Stimulated activated memory B cell treated with anti-CD40 and anti-IgM and Interleukin-4, amounts not matched to agents 10 μg/mL and 1 μg/mL and 100 μg/mL, for 72 hours (primary cell): ENCODE results near the gene CASQ2.
A peak's percentile ranks its signal among the peaks of the same experiment; 100 is the strongest.

Experiments
- ATAC-seq: fragments of 150-1000 bp; cut with Tn5 transposase; 2 replicates; pipeline ENCODE4 v1.10.0; 2021
- H3K27ac Mint-ChIP-seq: one replicate; pipeline ENCODE4 v1.8.0; 2022; ENCODE audit warnings: mild to moderate bottlenecking, mixed read lengths
- H3K27me3 Mint-ChIP-seq: one replicate; pipeline ENCODE4 v1.8.0; 2022; ENCODE audit warnings: mixed read lengths
- H3K36me3 Mint-ChIP-seq: one replicate; pipeline ENCODE4 v1.8.0; 2022; ENCODE audit warnings: mixed read lengths
- H3K4me1 Mint-ChIP-seq: one replicate; pipeline ENCODE4 v1.8.0; 2022; ENCODE audit warnings: mixed read lengths
- H3K4me3 Mint-ChIP-seq: one replicate; pipeline ENCODE4 v1.8.0; 2022; ENCODE audit warnings: mild to moderate bottlenecking, moderate library complexity, mixed read lengths
- H3K9me3 Mint-ChIP-seq: one replicate; pipeline ENCODE4 v1.8.0; 2022; ENCODE audit warnings: mixed read lengths

CASQ2 gene

DNA sequence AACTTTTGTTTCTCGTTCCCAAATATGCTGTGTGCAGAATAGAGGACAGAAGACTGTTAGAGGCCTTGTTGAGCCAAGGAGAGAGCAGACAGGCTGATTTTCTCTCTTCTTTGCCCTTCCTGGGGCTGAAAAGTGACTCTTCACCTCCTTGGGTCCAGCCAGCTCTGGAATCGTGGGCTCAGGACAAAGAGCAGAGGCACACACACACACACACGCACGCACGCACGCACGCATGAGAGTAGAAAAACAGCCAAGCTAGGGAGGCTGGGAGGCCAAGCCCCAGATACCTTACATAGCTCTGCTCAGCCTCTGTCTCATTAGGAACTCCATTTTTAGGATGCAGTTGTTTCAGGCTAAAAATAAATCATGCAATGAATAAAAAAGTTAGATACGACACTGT lies at the start of gene CASQ2:
Gene CASQ2, minus strand, starts transcription at position 166 of the 400 bp plus-strand sequence. CDS start 173 bp downstream, outside the sequence.
- Mint-ChIP-seq H3K4me1 (no peaks in the 10 kb centered on the region), H3K36me3 (no peaks in the 10 kb centered on the region), H3K27ac (no peak within 1 kb of the TSS), H3K9me3 (no peaks in the 10 kb centered on the region), H3K4me3 (no peak within 1 kb of the TSS), H3K27me3 (peaks cover 26% of the 10 kb centered on the region)
- ATAC-seq: no peak

DNA sequence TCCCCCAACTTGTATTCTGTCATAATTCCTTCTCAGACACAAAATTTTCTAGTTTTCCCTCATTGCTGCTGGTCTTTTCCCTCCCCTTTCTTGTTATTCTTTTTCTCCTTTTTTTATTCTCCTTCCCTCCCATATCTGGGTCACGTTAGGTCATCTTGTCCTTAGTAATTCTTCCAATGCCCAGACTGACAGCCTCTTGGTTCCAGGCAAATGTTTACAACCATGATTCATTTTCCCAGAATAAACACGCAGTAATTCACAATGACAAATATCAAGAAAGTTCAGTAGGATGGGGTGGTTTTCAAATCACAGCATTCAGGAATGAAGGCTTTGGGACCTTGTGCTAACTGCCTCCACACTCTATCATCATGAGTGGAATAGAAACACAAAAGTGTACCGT lies 47.2 kb upstream of the CASQ2 start:
- Mint-ChIP-seq H3K36me3 (no peaks in the 10 kb centered on the region), H3K27me3 (peaks cover 12% of the 10 kb centered on the region), H3K9me3 (no peaks in the 10 kb centered on the region), H3K4me1 (no peaks in the 10 kb centered on the region), H3K4me3 (no peak overlapping the region), H3K27ac (no peak overlapping the region)
- no peak for ATAC-seq

DNA sequence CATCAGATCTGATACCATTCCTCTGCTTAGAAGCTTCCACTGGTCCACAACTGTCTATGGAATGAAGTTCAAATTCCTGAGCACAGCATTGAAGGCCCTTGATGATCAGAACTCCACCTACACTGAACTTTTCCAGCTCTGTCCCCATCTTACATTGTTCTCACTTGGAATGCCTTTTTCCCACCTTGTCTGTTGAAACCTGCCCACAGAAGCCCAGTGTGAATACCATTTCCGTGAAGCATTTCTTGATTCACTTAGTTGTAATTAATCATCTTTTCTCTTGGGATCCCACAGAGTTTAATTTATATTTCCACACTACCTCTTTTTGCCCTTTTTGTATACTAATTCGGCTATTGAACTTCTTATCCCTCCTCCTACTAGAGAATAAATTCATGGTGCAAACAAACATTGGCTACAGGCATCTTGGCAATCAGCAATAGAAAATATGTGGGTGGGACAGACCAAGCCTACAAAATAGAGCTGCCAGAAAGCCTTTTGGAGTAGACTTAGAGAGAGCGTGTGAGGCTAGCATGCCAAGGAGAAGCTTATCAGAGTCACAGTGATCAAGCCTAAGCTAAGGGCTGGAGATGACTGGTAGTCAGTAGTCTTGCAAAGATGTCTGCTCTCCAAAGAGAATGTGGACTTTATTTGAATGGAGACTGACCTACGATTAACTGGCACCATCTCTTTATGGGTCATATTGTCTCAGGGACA lies 46.3 kb upstream of the CASQ2 start:
- H3K9me3 Mint-ChIP-seq: no peaks in the 10 kb centered on the region
- ATAC-seq: no peak
- no peak overlapping the region for H3K27ac Mint-ChIP-seq
- no peak overlapping the region for H3K4me3 Mint-ChIP-seq
- no peaks in the 10 kb centered on the region for H3K36me3 Mint-ChIP-seq
- H3K4me1 Mint-ChIP-seq: no peaks in the 10 kb centered on the region
- peaks cover 12% of the 10 kb centered on the region for H3K27me3 Mint-ChIP-seq

DNA sequence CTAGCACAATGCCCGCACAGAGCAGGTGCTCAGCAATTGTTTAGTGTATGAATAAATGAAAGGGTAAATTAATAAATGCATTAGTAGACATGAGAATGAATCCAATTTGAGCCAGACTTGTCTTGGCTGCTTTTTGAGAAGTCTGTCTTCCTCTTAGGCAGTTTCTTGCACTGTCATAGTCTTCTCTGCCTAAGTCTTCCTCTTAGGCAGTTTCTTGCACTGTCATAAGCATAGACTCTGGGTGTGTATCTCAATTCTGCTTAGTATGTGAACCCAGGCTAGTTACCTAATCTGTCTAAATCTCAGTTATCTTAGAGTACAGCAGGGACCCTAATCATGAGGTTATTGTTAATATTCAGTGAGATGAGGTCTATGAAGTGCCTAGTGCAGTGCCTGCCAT lies 45.2 kb upstream of the CASQ2 start:
- Mint-ChIP-seq H3K27ac (no peak overlapping the region), H3K4me1 (no peaks in the 10 kb centered on the region), H3K36me3 (no peaks in the 10 kb centered on the region), H3K27me3 (peaks cover 14% of the 10 kb centered on the region), H3K4me3 (no peak overlapping the region), H3K9me3 (no peaks in the 10 kb centered on the region)
- no peak for ATAC-seq

DNA sequence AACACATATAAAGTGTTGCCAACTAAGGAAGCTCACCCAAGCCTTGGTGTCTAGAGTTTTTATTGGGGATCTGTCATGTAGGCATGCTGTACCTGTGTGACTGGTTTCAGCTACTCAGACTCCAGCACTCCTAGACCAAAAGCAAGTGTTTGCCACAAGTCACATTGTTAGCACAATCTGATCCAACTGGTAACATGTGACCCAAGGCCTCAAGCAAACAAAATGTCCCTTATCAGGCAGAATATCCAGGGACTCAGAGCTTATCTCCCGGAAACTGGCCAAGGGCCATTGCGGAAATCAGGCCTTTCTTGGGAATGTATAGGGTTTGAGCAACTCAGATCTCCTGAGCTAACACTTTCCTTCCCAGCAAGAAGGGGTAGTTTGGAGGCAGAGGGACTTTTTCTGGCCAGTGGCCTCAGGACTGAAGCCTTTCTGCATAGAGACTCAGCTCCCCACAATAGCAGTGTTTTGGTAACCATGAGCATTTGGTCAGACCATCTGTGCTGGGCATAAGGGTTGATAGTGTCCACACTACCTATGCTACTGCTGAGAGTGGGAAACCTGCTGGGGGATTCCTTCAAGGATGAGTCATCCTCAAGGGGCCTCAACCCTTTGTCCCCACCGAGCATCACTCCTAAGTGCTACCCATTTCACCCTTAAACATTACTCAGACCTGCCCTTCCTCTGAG lies 42.8 kb upstream of the CASQ2 start:
- Mint-ChIP-seq H3K4me3 (no peak overlapping the region), H3K27me3 (peaks cover 23% of the 10 kb centered on the region), H3K4me1 (no peaks in the 10 kb centered on the region), H3K27ac (no peak overlapping the region), H3K36me3 (no peaks in the 10 kb centered on the region), H3K9me3 (no peaks in the 10 kb centered on the region)
- ATAC-seq: no peak

DNA sequence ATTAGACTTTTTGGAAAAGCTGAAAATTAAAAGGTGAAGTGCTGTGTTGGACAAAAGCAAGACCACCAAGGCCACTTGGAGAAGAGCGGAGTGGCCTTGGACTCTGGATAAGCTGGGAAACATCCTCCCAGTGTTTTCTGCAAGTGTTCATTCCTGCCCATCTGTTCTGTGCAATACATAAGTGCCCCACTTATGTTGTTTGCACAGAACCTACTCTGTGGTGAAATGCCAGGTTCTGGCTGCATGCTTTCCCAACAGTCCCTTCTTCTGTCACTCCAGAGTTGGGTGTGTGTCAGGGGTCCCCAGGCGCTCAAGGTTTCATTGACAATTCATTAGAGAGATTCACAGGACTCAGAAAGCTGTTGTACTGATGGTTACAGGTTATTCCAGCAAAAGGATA lies 42.1 kb upstream of the CASQ2 start:
- no peaks in the 10 kb centered on the region for H3K9me3 Mint-ChIP-seq
- H3K36me3 Mint-ChIP-seq: no peaks in the 10 kb centered on the region
- no peak overlapping the region for H3K4me3 Mint-ChIP-seq

DNA sequence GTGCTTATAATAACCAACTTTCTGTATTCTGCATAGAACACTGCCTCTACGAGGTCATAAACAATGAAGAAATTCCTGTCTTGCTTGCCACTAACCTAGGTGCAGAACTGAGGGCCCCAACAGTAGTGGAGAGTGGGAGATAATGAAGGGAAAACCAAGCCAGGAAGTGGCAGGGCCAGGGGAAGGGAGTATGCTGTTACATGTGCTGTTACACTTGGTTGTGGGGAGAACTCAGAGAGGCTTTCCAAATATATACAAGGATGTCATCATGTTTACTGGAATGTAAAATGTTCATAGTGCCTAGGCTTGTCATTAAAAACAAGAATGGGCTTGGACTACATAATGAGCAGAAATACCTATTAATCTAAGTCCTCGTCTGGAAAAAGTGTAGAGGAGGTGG lies 41.3 kb upstream of the CASQ2 start:
- no peak overlapping the region for H3K27ac Mint-ChIP-seq
- no peak overlapping the region for H3K4me3 Mint-ChIP-seq
- no peaks in the 10 kb centered on the region for H3K36me3 Mint-ChIP-seq
- peaks cover 23% of the 10 kb centered on the region for H3K27me3 Mint-ChIP-seq
- ATAC-seq: no peak
- no peaks in the 10 kb centered on the region for H3K9me3 Mint-ChIP-seq
- H3K4me1 Mint-ChIP-seq: no peaks in the 10 kb centered on the region

More for the DNA sequence above, 42.1 kb upstream of the CASQ2 start:
- H3K27me3 Mint-ChIP-seq: peaks cover 23% of the 10 kb centered on the region
- H3K4me1 Mint-ChIP-seq: no peaks in the 10 kb centered on the region
- no peak overlapping the region for H3K27ac Mint-ChIP-seq
- no peak for ATAC-seq

DNA sequence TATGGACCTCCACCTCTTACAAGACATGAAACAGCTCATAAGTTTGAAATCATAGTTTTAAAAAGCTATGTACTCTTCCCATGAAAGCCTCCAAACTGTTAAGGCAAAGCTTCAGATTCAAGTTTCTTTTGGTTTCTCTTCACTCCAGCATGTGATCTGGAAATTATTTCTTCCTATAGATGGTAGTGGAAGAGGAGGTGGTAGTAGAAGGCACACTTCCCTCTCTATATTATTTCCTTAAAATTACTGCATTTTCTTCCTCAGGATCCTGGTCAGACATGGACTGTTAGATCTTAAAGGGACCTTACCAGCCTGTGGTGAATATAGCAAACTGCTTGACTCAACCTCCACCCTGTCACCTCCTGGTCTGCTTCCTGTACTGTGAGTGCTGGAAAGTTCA lies 40.6 kb upstream of the CASQ2 start:
- Mint-ChIP-seq H3K4me3 (no peak overlapping the region), H3K9me3 (no peaks in the 10 kb centered on the region), H3K27ac (no peak overlapping the region), H3K4me1 (no peaks in the 10 kb centered on the region), H3K36me3 (no peaks in the 10 kb centered on the region), H3K27me3 (peaks cover 23% of the 10 kb centered on the region)
- ATAC-seq: no peak

DNA sequence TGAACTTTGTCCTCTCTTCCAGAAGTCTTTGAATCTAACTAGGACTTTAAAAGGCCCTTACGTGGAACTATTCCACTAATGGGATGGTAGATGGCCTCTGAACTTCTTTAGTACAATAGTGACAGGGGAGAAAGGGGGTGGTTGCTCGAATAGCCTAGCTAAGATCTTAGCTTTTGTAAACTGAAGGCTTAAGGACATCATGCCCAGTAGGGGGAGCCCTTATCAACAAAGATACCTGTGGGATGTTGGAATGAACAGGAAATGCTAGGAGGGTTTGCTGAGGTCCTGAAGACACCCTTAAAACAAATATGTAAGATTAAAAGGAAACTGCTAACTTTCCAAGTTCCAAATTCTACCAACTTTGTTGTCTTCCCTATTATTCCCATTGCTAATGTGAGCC lies 39.2 kb upstream of the CASQ2 start:
- Mint-ChIP-seq H3K36me3 (no peaks in the 10 kb centered on the region), H3K9me3 (no peaks in the 10 kb centered on the region), H3K4me1 (no peaks in the 10 kb centered on the region), H3K4me3 (no peak overlapping the region), H3K27me3 (peaks cover 12% of the 10 kb centered on the region), H3K27ac (no peak overlapping the region)
- ATAC-seq: peak; percentile 61

DNA sequence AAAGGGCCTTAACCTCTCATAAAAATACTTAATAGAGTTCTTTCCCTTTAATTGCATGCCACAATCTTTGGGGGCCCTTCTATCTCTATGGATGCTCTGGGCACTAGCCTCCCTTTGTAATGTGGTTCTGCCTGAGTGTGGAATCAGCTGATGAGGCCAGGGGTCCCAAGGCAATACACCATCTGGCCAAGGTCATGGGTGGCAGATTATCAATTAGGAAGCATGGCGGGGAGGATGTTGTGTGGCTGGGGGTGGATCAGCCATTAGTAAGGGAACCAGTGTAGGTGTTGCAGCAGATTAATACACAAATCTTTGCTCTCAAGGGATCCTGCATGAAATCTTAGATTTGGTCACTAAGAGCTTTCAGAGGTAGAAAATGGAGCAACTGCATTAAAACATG lies 37.1 kb upstream of the CASQ2 start:
- no peak overlapping the region for H3K4me3 Mint-ChIP-seq
- H3K27me3 Mint-ChIP-seq: peaks cover 18% of the 10 kb centered on the region
- no peaks in the 10 kb centered on the region for H3K4me1 Mint-ChIP-seq

DNA sequence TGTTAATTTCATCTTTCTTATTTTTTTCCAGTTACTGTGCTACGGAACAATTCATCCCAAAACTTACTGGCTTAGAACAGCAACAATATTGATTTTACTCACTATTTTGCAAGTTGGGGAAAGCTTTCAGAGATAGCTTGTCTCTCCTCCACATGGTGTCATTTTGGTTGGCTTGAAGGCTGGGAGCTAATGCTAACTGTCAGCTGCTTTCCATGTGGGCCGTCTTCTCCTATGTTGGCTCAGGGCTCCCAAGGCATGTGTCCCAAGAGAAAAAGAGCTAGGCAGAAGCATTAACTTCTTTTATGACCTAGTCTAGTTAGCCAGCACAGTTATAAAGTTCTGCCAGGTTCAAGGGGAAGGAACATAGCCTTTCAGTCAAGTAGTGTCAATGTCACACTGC lies 33.9 kb upstream of the CASQ2 start:
- no peaks in the 10 kb centered on the region for H3K9me3 Mint-ChIP-seq
- ATAC-seq: no peak
- peaks cover 9% of the 10 kb centered on the region for H3K27me3 Mint-ChIP-seq
- no peaks in the 10 kb centered on the region for H3K4me1 Mint-ChIP-seq
- H3K4me3 Mint-ChIP-seq: no peak overlapping the region
- no peak overlapping the region for H3K27ac Mint-ChIP-seq
- H3K36me3 Mint-ChIP-seq: no peaks in the 10 kb centered on the region

More for the DNA sequence above, 37.1 kb upstream of the CASQ2 start:
- no peaks in the 10 kb centered on the region for H3K9me3 Mint-ChIP-seq
- H3K36me3 Mint-ChIP-seq: no peaks in the 10 kb centered on the region
- H3K27ac Mint-ChIP-seq: no peak overlapping the region
- ATAC-seq: no peak

DNA sequence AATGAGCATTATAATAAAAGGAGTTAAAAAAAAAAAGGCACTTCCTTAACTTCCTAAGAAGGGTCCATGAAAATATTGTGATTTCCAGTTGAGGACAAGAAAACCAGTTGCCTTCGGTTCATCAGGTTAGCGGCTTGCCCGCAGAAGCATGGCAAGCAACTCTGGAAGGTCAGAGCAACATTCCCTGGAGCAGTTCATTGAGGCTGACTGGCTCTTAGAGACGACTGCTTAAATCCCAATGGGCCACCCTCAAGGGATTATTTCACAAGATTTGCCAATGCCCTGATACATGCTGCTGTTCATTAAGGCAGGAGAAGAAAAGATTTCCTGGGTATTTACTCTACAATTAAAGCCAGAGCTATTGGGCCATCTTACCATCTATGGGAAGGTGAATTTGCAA lies 29.0 kb upstream of the CASQ2 start:
- H3K36me3 Mint-ChIP-seq: no peaks in the 10 kb centered on the region
- ATAC-seq: no peak
- H3K9me3 Mint-ChIP-seq: no peaks in the 10 kb centered on the region
- H3K4me3 Mint-ChIP-seq: no peak overlapping the region
- peaks cover 38% of the 10 kb centered on the region for H3K27me3 Mint-ChIP-seq
- H3K4me1 Mint-ChIP-seq: no peaks in the 10 kb centered on the region
- no peak overlapping the region for H3K27ac Mint-ChIP-seq

DNA sequence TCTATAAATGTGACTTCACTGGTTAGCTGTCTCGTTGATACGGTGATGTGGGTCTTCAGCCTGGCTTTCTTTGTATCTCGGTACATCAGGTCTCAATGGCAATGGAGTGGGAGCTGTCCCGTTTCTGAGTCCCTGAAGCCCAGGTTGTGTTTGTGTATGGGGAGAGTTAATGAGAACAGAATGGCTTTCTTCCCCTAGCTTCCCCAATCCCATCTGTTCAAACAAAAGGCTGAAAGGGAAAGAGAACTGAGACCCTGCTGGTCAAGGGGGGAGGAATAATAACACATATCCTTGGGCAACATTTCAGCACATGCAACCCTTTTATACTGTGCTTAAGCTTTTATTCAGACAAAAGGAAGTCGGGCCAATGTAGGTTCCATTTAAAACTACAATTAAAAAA lies 28.4 kb upstream of the CASQ2 start:
- ATAC-seq: no peak
- peaks cover 38% of the 10 kb centered on the region for H3K27me3 Mint-ChIP-seq
- no peak overlapping the region for H3K4me3 Mint-ChIP-seq
- no peaks in the 10 kb centered on the region for H3K36me3 Mint-ChIP-seq
- no peaks in the 10 kb centered on the region for H3K9me3 Mint-ChIP-seq
- no peaks in the 10 kb centered on the region for H3K4me1 Mint-ChIP-seq
- no peak overlapping the region for H3K27ac Mint-ChIP-seq

DNA sequence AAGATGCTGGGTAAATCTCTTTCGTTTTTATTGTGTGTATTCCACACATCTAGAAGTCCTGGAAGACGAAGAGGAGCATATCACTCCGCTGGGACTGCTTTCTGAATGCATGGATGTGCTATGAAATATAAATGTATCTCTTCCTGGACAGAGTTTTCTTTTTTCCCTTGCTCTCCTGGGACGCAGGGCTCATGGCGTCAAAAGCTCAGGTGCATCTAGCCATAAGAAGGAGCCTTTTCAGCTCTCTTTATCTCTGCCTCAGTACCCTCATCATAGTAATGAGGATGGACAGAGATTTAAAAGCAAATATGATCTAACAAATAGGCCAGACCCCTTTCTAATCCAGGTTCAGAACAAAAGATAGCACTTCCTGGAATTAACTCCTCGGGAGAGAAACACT lies 27.5 kb upstream of the CASQ2 start:
- H3K9me3 Mint-ChIP-seq: no peaks in the 10 kb centered on the region
- no peak overlapping the region for H3K27ac Mint-ChIP-seq
- H3K4me3 Mint-ChIP-seq: no peak overlapping the region
- no peaks in the 10 kb centered on the region for H3K36me3 Mint-ChIP-seq
- H3K27me3 Mint-ChIP-seq: peaks cover 36% of the 10 kb centered on the region
- no peaks in the 10 kb centered on the region for H3K4me1 Mint-ChIP-seq
- no peak for ATAC-seq

DNA sequence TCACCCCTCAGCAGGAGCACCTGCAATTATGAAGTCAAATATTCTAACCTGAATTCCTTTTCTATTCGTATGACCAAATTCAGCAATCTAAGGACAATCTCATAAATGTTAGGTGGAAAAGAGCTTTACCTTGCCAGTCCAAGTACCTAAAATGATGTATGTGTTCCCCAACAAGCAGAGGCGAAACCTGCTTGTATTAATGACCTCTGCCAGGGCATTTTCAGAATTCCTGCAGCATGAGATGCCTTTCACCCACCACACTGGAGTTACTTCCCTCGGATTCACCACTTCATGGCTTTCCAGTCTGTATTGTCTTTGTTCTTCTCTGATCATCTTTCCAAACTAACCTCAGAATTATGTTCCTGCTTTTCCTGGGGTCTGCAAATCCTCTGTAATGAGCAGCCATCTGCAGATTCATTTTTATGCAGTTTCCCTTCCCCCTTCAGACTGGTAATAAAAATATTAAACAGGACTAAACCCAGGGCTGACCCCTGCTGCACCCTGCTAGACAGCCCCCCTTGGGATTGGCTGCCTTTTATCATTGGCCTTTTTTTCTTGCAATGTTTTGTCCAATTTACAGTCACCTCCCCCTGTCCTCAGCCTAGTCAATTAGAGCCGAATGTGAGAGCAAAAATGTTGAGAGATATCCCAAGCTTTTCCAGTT lies 26.6 kb upstream of the CASQ2 start:
- Mint-ChIP-seq H3K36me3 (no peaks in the 10 kb centered on the region), H3K9me3 (no peaks in the 10 kb centered on the region), H3K27me3 (peaks cover 29% of the 10 kb centered on the region), H3K27ac (no peak overlapping the region), H3K4me3 (no peak overlapping the region), H3K4me1 (no peaks in the 10 kb centered on the region)
- no peak for ATAC-seq

DNA sequence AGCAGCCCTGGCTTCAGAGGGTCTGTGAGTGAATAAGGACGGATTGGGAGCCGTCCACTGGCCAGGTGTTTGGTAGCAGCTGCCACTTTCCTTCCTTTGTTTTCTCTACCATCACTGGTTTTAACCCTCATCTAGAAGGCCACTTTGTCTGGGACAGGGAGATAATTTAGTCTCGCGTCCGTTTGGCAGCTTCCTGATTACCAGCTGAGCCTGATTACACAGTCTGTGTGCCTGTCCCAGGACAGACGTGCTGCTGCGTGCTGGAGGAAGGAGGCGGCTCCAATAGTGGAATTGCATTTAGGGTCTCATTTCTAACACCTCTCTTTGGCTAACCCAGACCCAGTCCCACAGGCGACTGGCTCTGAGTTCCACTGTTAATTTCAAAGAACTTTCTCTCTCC lies 24.6 kb upstream of the CASQ2 start:
- Mint-ChIP-seq H3K9me3 (no peaks in the 10 kb centered on the region), H3K4me3 (no peak overlapping the region), H3K27me3 (peaks cover 29% of the 10 kb centered on the region), H3K36me3 (no peaks in the 10 kb centered on the region), H3K27ac (no peak overlapping the region), H3K4me1 (no peaks in the 10 kb centered on the region)
- ATAC-seq: no peak
